GM18517 (cell line): ENCODE data around the gene PPP1R12A.
"Not testable (repeated sequence)": the region's sequence is repeated elsewhere in the genome, so short reads cannot be mapped to it uniquely, and the experiment has no call there.

Experiments
- ATAC-seq: cut with Tn5 transposase; IDR thresholded peaks from one replicate; pipeline ENCODE4 v1.9.1; 2021; ENCODE audit warnings: mild to moderate bottlenecking, moderate library complexity; ENCODE audit not compliant: unreplicated experiment

The PPP1R12A gene

GRCh38 chr12:79895804-79896203, 39.1 kb downstream of the PPP1R12A start:
- no peak for ATAC-seq

DNA sequence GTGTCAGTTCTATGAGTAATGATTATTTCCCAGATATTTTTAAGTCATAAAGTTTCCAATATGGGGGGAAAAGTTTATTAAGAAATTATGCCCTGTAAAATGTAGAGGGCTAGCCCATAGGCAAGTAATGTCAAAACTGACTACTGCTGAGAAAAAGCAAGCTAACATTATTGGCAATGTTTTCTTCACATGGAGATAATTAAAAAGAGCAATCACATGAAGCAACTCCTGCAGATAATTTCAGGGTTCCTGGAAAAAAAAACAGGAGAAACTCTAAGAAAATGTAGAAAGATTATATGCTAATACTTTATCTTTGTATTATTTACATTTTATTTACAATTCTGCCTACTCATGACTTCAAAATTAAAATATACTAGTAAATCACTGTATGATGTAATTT, 39.8 kb downstream of the PPP1R12A start:
- no peak for ATAC-seq

GRCh38 chr12:79891506-79892162, 43.3 kb downstream of the PPP1R12A start:
- no peak for ATAC-seq

GRCh38 chr12:79887890-79888289, 47.0 kb downstream of the PPP1R12A start:
- ATAC-seq = no peak

DNA sequence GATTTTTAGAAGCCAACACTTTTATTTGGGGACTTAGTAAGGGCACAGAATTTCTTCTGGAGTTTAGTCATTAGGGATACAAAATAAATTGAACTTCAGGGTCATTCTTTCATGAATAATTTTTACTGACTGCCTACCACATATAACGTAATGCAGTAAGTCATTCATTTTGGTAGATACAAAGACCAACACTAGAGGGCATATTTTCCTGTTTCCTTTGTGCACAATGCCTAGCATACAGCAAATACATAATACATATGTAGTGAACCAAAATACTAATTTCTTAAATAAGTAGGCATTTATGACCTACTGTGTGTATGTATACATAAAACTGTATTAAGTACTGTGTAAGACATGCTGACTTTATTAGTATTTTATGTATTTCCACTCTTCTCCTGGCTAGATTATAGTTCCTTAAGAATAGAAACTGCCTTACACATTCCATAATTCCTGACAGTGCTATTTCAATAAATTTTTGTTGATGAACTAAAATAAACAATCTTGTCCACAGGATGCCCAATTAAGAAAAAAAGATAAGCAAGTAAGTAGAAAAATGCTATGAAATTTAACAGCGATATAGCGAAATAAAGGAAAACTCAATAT, 47.9 kb downstream of the PPP1R12A start:
- ATAC-seq = peak; percentile 86

- no peak for ATAC-seq
Observed at GRCh38 chr12:79885911-79886490, 48.9 kb downstream of the PPP1R12A start.

DNA sequence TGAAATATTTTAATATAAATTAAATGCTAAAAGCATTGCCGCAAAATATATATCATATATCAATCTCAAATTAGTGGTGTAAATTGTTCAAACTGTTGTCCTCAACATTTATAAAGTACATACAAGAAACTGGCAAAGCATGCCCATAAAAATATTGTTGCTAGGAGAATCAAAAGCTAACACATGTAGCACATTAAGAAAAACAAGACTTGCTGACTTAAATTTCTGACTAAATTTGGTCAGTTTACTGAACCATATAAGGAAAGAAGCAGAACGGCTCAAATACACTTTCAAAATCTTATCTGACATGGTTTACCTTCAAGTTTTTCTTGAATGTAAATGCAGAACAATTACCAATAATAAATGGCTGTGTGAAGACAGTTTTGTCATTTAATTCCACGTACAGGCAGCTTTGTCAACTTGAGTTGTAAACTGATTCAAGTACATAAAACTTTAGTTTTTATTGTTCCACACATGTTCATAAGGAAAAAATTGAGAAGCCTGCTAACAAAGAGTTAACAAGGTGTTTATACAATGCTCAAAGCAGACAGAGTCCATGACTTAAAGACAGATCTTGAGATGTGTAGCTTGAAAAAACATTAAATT, 50.4 kb downstream of the PPP1R12A start:
- no peak for ATAC-seq

GRCh38 chr12:79883216-79883615, 51.7 kb downstream of the PPP1R12A start:
- no peak for ATAC-seq

DNA sequence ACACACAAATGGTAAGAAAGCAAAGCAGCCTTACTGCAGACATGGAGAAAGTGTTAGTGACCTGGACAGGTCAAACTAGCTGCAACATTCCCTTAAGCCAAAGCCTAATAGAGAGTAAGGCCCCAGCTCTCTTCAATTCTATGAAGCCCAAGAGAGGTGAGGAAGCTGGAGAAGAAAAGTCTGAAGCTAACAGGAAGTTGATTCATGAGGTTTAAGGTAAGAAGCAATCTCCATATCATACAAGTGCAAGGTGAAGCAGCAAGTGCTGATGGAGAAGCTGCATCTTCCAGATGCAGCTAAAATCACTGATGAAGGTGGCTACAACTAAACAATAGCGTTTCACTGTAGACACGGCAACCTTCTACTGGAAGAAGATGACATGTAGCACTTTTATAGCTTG, 53.5 kb downstream of the PPP1R12A start:
- no peak for ATAC-seq

- ATAC-seq = not testable (repeated sequence)
Observed at GRCh38 chr12:79878506-79878905, 56.4 kb downstream of the PPP1R12A start.

GRCh38 chr12:79877246-79877645, 57.7 kb downstream of the PPP1R12A start:
- ATAC-seq = no peak

DNA sequence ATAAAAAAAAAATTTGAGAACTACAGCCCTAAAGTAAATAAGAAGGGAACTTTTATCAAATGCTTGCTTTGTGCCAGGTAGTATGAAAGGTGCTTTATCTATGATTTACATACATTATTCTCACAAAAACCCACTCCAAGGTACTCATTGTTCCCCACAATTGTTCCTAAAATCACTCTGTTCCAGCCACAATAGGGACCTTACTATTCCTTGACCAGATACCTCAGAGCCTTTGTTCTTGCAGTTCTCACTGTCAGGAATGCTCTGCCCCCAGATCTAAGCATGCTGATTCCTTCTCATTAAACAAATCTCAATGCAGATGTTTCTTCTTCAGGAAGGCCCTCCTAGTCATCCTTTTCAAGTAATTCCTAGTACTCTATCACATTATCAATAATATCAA, 60.2 kb downstream of the PPP1R12A start:
- ATAC-seq = no peak

DNA sequence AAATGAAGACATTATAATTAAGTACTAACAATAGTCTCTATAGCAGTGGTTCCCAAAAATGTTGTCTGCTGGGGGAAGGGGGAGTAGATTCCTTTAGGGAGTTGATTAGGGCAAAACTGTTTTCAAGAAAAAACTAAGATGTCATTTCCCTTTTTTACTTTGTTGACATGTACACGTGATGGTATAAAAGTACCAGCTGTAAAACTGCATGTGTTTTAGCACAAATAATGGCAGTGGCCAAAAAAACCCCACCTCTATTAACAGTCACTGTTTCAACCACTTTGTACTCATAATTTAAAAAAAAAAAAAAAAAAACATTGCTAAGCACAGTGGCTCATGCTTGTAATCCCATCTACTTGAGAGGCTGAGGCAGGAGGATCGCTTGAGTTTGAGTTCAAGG, 61.7 kb downstream of the PPP1R12A start:
- ATAC-seq = no peak

DNA sequence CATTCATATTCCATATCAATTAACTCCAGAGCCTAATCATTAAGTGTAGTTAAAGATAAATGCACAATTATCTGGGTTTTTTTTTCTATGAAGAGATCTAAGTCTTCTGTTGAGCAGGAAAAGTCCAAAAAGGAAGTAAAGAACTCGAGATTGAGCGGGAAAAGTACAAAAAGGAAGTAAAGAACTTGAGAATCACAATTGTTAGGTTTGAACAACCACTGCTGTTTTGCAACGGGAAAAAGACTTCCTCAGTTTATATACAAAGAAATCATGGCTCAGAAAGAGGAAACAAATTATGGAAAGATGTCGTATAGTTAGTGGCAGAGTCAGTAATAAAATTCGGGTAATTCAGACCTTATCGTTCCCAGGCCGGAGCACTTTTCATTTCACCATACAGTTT, 63.3 kb downstream of the PPP1R12A start:
- ATAC-seq = no peak

GRCh38 chr12:79870916-79871315, 64.0 kb downstream of the PPP1R12A start:
- no peak for ATAC-seq

GRCh38 chr12:79859646-79860045, 75.3 kb downstream of the PPP1R12A start:
- ATAC-seq = no peak

GRCh38 chr12:79858518-79858917, 76.4 kb downstream of the PPP1R12A start:
- no peak for ATAC-seq

DNA sequence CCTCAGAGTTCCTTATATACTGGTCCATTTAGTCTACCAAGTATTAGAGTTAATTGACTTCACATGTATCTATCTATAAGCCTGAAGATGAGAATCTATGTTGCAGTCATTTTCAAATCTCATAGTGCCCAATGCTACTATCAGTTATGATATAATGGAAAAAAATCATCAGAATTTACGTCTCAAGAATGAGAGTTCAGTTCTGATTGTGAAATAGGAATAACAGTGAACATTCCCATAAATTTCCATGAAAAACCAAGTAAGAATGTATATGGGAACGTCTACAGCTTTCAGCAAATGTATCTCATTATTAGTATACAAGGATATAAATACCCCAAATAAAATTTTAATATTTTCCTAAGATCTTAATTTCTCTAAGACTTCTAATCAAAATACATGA, 77.2 kb downstream of the PPP1R12A start:
- ATAC-seq = no peak

- ATAC-seq = no peak
Observed at GRCh38 chr12:79850610-79851299, 84.1 kb downstream of the PPP1R12A start.

DNA sequence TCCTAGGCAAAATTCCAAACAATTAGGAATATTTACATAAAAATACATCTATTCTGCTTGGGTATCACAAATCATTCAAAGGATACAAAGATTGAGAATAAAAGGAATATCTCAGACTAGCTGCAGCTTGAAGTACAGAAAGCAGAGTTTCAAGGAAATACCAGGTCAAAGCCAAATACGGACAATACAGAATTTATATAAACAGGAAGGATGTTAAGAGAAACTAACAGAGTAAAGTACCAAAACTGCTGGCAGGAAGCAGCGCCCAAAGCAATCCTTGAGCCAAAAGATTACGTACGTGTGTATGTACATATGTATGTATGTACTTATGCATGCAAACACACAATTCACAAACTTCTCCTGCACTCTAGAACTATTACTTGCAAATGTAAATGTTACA, 86.6 kb downstream of the PPP1R12A start:
- no peak for ATAC-seq

DNA sequence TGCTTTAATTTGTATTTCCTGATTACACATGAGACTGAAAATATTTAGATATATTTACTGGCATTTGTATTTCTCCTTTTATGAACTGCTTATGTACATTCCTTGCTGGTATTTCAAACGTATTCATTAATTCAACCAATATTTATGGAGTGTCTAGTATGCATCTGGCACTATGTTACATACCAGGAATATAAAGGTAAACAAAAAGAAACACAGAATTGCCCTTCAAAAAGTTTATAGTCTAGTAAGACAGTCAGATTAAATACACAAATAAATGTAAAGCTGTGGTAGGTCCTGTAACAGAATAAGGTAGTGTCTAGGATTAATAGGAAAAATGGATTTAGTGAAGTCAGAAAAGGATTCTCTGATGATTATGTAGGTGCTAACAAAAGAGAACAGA, 87.5 kb downstream of the PPP1R12A start:
- no peak for ATAC-seq

GRCh38 chr12:79844693-79845092, 90.2 kb downstream of the PPP1R12A start:
- ATAC-seq = no peak
